GM23248 (cell line): Measurements from ENCODE around the gene SRGAP2C.
"Not testable (repeated sequence)": the region's sequence is repeated elsewhere in the genome, so short reads cannot be mapped to it uniquely, and the experiment has no call there.

Experiments
- EZH2 ChIP-seq: fragments of 200-600 bp; sonication (generic); IDR thresholded peaks from 2 replicates; pipeline ENCODE4 v1.6.1; 2018; ENCODE audit warnings: antibody characterized with exemption, mild to moderate bottlenecking; ENCODE audit not compliant: insufficient read depth, poor library complexity, severe bottlenecking
- EZH2phosphoT487 ChIP-seq: fragments of 200-600 bp; sonication (generic); IDR thresholded peaks from 2 replicates; pipeline ENCODE4 v1.6.1; 2018; ENCODE audit warnings: antibody characterized with exemption, moderate library complexity, mild to moderate bottlenecking, low read depth; ENCODE audit not compliant: insufficient read depth

GRCh38 chr1:121238384-121238783 lies 53.6 kb downstream of the SRGAP2C start:
- TF ChIP-seq EZH2, EZH2phosphoT487: not testable (repeated sequence)
